Hematopoietic multipotent progenitor cell treated with erythropoietin and hydrocortisone succinate and interleukin-3 and kit ligand, for 15 days (in vitro differentiated cells): ENCODE results near the gene MTNR1A.

Source experiments
- DNase-seq: peaks from one replicate; pipeline ENCODE4 v3.0.0-alpha.2; 2015; ENCODE audit warnings: low spot score

The MTNR1A gene

GRCh38 chr4:186487726-186488125 is 67.6 kb downstream of the MTNR1A start:
- DNase-seq = no peak

- DNase-seq = no peak
Observed at GRCh38 chr4:186486172-186486571, 69.2 kb downstream of the MTNR1A start.

- DNase-seq = no peak
Observed at GRCh38 chr4:186485561-186486062, 69.8 kb downstream of the MTNR1A start.

- no peak for DNase-seq
Observed at GRCh38 chr4:186485150-186485549, 70.2 kb downstream of the MTNR1A start.

GRCh38 chr4:186483656-186484055 is 71.7 kb downstream of the MTNR1A start:
- DNase-seq = no peak
